Epithelial cell of proximal tubule (primary cell): ENCODE results near the gene USP17L19. TPM values are rescaled to one million over a fixed set of nuclear protein-coding genes. Genes with fewer than 3 reads are reported as not detected.

ENCODE experiments used
- total RNA-seq: library from RNA; depleted of rRNA; stranded (reverse); fragments of >200 nt; gene quantifications from 2 replicates; pipeline ENCODE4 v1.2.3, GENCODE V29; 2015

USP17L19 gene
- total RNA-seq, 1 donor from 2014 or later = not detected

Other genes starting within 250 kb of the USP17L19 start
- gene FAM90A26, start 83.0 kb upstream of the USP17L19 start, total RNA-seq = not detected in 2 replicates
- gene USP17L10, start 42.7 kb upstream of the USP17L19 start, total RNA-seq = not detected in 2 replicates
- not detected in 2 replicates for gene USP17L11, start 38.0 kb upstream of the USP17L19 start, total RNA-seq
- gene USP17L12, start 33.2 kb upstream of the USP17L19 start, total RNA-seq = not detected in 2 replicates
- gene USP17L13, start 28.5 kb upstream of the USP17L19 start, total RNA-seq = not detected in 2 replicates
- gene USP17L15, start 19.0 kb upstream of the USP17L19 start, total RNA-seq = not detected in 2 replicates
- gene USP17L17, start 9.5 kb upstream of the USP17L19 start, total RNA-seq = not detected in 2 replicates
- gene USP17L18, start 4.7 kb upstream of the USP17L19 start, total RNA-seq = not detected in 2 replicates
- gene USP17L20, start 4.7 kb downstream of the USP17L19 start, total RNA-seq = not detected in 2 replicates
- gene USP17L21, start 9.5 kb downstream of the USP17L19 start, total RNA-seq = not detected in 2 replicates
- gene USP17L22, start 14.2 kb downstream of the USP17L19 start, total RNA-seq = not detected in 2 replicates
- gene USP17L24, start 71.8 kb downstream of the USP17L19 start, total RNA-seq = not detected in 2 replicates
- not detected in 2 replicates for gene USP17L25, start 76.5 kb downstream of the USP17L19 start, total RNA-seq
- not detected in 2 replicates for gene USP17L26, start 81.3 kb downstream of the USP17L19 start, total RNA-seq
- gene USP17L5, start 86.0 kb downstream of the USP17L19 start, total RNA-seq = not detected in 2 replicates
- not detected in 2 replicates for gene USP17L27, start 90.8 kb downstream of the USP17L19 start, total RNA-seq
- gene USP17L28, start 95.5 kb downstream of the USP17L19 start, total RNA-seq = not detected in 2 replicates
- gene USP17L29, start 100.3 kb downstream of the USP17L19 start, total RNA-seq = not detected in 2 replicates
- not detected in 2 replicates for gene USP17L30, start 109.8 kb downstream of the USP17L19 start, total RNA-seq
- gene DEFB131A, start 191.0 kb downstream of the USP17L19 start, total RNA-seq = not detected in 2 replicates